Fibroblast of skin of left quadriceps (primary cell): ENCODE results near the gene MOCS3.

Source experiments
- DNase-seq, 2 experiments: peaks; one replicate each; pipeline ENCODE4 v3.0.0-alpha.2; 2013; ENCODE audit warnings: low read depth in 2 of 2

The MOCS3 gene

GRCh38 chr20:51011479-51011878, 52.9 kb downstream of the MOCS3 start:
- no peak for DNase-seq

GRCh38 chr20:51012357-51012756, 53.7 kb downstream of the MOCS3 start:
- no peak for DNase-seq
